DMS 273 (cell line): ENCODE data around the gene PTPRT.
A peak's percentile ranks its signal among the peaks of the same experiment; 100 is the strongest.

Experiments
- DNase-seq: peaks from one replicate; lab custom pipeline; 2025; ENCODE audit not compliant: unreplicated experiment; lab: John Stamatoyannopoulos, UW

Gene PTPRT

DNA sequence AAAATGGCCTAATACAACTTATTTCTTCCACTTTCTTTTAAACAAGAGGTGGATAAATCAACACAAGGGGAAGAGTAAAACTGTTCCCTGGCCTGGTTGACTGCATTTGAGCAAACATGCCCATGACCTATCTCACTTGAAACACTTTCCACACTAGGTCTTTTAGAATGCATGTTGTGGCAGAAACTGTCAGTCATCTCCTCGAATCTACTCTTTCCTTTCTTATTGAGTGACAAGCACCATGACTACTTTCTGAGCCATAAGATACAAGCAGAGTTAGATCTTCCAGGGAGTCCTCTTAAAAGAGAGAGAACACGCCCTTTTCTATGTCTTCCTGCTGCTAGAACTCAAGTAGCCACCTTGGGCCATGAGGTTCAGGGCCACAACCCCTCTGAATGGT is 66.5 kb downstream of the PTPRT start:
- DNase-seq: no peak

DNA sequence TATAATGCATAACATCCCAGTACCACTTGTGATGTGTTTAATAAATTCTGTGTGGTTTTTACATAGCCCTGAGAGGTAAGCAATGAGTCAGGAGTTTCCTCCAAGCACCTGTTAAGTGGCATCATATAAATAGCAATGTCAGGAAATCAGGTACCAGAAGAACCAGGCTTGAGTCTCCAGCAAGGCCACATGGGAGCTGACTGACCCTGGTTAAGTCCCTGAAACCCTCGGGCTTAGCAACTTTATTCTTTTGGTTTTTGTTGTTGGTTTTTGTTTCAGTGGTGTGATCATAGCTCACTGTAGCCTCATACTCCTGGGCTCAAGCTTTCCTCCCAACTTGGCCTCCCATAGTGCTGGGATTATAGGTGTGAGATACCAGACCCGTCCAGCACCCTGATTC is 70.0 kb downstream of the PTPRT start:
- no peak for DNase-seq

DNA sequence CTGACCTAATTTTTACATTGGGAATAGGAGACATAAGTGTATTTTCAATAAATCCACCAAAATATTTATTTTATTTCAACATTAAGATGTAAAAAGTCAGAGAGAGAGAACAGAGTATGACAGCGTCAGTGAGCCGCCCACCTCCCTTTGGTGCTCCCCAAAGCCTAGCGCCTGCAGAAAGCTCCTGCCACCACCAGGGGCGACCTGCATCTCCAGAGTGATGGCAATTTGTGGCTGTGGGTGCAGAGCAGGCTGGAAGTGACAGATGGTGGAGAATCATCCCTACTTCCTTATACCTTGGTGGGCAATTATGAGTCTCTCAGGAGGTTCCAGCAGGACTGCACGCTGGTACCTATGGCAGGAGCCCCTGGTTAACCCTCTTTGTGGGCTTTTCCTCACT is 87.3 kb downstream of the PTPRT start:
- DNase-seq: peak; percentile 30

DNA sequence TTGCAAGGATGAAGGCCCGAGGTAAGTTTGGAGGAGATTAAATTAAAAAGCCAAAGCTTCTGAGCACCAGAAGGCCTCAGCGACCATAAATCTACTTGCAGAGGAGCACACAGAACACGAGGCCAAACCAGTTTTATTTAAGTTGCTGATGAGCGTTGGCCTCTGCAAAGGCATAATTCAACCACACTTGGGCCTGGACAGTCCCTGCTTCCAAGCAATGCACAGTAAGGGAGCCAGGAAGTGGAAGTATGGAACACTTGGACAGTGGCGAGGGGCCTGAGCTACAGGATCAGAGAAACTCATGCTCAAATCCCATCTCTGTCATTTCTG is 92.8 kb downstream of the PTPRT start:
- no peak for DNase-seq

DNA sequence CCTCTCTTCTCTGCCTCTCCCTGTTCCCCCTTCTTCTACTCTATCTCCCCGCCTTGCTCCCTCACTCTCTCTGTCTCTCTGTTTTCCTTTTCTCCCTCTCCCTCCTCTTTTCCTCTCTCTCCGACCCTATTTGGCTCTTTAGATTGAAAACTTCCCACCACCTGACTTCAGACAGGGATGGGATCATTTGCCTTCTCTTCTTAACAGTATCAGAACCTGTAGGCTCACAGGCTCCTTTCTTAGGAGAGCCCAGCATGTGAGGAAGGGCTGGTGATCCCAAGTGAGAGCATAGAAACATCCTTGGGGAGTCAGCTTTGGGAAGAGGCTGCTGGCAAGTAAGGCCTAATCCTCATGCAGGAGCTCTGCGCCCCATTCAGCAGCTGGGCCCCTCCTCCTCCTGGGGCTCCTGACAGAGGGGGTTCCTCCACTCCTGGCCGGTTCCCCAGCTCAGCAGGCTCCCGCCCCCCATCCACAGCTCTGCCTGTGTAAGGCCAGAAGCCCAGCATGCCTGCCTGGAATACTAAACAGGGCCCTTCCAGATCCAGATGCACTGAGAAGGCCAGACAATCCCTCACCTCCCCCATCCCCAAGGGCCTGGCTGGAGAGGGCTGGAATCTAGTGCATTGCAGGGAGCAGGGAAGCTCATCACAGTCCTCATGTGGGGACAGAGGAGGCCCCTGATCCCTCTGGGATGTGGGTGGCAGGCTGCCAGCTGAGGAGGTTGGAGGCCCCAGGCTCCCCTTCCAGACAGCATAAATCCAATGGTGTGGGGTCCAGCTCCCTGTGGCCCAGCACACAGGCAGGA is 93.4 kb downstream of the PTPRT start:
- no peak for DNase-seq

DNA sequence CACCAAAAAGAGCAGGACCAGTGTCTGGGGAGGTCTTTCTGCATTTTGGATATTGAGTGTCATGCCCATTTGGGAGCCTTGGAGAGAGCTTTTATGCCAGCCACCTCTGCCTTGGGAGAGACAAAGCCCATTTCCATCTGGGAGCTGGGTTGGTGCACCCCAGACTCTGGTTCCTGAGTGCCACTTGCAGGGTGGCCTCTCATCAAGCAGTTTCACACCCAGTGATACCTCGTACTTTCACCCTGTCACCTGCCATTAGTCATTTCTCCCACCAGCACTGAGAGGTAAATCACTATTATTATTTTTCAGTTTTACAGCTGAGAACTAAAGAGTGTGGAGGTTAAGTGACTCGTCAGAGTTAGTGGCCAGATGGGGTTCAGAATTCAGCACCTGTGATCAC is 94.7 kb downstream of the PTPRT start:
- DNase-seq: no peak

DNA sequence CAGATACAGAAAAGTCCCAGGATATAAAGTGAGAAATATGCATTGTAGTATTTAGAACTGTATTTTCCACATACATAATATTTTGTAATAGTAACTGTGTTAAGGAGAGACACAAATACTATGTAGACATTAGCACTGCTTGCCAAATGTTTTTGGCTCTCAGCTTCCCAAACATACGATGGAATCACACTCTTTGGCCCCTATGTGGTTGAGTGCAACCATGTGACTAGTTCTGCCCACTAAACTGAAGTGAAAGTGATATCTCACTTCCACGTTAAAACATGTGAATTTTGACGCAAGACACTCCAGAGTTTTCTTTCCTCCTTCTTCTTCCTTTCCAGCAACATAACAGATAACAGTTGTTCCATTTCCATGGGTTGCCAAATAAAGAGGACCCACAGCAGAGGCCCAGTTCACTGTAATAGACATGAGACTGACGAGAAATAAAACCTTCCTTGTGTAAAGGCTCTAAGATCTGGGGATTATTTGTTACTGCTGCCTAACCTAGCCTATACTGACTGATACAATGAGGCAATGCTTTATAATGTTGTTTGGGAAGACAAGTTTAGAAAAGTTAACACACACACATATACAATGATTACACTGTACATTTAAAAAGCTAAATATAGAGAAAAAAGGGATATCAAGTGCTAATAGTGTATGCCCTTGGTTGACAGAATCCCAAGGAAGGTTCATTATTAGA is 97.2 kb downstream of the PTPRT start:
- DNase-seq: no peak

DNA sequence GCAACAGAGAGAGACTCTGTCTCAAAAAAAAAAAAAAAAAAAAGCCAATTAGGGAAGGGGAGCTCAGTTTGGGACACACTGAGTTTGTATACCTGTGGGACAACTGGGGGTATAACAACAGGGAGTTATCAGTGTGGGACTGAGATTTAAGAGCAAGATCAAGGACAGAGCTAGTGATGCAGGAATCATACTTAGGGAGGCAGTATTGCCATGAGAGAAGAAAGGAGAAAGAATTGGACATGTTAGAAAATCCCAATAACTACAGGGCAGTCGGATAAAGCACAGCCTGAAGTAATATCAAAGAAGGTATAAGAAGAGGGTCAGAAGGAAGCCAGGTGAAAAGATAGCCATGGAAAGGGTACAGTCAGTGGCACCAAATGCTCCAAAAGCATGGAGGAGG is 121.2 kb downstream of the PTPRT start:
- DNase-seq: no peak

DNA sequence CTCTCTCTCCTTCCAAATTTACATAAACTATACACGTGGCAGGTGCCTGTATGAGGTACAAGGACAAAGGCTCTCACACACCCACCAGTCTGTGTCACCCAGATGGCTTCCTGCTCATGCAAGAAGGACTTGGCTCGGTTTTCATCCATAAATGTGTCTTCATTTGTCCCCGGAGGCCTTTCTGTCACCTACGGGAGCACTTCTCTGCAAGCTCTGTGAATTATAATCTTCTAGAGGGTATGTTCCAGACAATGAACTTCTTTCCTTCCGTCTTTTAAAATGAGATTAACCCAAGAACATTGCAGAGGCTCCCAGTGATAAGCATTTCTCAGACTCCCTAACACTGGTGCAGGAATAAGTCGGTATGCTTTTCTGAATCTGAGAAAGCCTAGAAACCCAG is 123.6 kb downstream of the PTPRT start:
- DNase-seq: no peak

DNA sequence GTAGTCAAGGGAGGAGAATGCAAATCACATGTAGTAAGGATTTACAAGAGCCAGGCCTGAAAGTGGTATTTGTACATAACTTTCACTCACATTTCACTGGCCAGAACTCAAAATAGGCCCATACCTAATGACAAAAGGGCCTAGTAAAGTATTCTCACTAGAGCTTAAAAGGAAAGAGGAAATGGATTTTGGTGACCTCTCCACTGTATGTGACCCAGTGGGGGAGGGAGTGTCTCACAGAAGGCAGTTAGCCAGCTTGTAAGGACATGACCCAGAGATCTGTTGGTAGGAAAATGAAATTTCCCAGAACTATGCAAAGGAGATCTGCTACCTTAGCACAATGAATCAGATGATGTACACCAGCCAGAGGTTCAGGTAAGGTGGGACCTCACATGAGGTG is 124.4 kb downstream of the PTPRT start:
- no peak for DNase-seq

DNA sequence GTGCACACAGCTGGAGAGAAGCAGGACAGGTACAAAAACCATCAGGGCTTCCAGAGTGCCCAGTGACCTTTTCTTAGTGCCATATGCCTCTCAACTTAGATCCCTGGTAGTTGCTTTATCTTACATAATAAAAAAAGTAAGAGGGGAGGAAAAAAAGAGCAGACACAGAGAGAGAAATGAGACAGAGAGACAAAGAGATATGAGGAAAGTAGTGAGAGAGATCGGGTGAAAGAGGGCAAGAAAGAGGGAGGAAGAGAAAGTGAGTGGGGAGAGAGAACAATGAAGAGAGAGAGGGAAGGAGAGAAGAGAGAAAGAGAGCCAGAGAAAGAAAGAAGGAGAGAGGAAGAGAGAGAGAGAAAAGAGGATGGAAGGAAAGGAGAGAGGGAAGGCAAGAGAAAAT is 131.6 kb downstream of the PTPRT start:
- DNase-seq: no peak

DNA sequence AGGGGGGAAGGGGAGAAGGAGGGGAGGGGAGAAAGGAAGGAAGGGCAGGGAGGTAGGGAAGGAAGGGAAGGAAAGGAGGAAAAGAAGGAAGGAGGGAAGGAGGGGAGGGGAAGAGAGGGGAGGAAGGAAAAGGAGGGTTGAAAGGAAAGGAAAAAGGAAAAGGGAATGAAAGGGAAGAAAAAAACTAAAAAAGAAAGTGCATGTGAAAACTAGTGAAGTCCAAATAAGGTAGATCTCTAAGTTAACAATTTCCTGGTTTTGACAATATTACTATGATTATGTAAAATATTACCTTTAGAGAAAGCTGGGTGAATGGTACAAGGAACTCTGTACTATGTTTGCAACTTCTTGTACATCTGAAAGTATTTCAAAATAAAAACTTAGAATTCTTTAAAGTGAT is 132.4 kb downstream of the PTPRT start:
- DNase-seq: no peak

DNA sequence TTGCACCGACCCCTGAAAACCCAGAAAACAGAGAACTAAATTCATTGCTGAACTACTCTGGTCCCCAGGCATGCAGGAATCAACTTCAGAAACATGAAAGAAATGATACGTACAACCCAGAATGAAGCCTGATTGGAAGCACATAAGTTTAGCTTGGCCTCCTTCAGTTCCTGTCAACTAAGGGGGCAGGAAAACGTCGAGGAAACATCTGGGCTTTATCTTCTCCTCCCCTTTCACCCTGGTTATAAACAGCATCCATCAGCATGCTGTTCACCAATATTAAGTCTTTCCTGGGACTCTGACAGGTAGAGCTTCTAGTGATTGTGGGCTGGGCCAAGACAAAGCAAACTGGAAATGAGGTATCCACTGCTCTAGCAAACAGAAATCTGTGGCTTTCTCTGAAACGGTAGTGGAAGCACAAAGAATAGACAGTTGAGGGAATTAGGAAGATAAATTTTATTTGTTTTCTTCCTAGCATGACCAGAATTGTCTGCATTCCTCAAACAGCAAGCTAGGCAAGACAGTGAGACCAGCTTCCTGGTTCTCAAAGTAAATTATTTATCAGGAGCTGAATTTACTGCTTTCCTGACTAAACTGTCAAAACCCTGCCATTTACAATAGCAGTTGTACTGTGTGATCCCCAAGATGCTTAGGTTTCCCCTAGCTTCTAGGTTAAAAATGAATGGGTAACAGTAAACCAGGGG is 134.4 kb downstream of the PTPRT start:
- DNase-seq: no peak

DNA sequence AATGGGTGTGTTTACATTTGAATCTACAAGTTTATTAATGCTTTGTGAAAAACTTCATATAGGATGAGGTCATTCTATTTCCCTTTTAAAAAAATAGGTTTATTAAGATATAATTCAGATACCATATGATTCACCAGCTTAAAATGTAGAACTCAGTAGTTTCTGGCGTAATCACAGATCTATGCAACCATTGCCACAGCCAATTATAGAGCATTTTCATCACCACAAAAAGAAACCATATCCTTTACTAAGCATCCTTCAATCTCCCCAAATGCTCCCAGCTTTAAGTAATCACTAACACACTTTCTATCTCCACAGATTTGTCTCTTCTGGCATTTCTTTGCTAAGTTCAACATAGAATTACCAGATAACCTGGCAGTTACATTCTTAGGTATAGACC is 137.2 kb downstream of the PTPRT start:
- DNase-seq: no peak

DNA sequence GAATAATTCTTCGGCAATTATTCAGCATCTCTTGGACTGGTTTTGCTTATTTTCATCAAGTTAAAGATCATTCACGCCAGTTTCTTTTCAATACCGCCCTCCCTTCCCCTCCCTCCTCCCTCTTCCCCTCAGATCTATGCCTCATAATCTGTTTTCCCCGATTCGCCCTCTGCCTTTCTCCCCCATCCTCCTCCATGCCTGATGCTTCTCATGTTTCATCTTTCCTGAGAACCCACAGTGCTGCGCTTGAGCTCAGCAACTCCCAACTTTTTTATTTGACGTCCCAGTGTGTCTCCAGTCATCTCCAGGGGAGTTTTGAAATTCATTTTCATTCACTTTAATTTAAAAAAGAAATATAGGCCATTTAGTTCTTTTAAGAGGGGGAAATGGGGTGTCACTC is 142.7 kb downstream of the PTPRT start:
- DNase-seq: no peak

DNA sequence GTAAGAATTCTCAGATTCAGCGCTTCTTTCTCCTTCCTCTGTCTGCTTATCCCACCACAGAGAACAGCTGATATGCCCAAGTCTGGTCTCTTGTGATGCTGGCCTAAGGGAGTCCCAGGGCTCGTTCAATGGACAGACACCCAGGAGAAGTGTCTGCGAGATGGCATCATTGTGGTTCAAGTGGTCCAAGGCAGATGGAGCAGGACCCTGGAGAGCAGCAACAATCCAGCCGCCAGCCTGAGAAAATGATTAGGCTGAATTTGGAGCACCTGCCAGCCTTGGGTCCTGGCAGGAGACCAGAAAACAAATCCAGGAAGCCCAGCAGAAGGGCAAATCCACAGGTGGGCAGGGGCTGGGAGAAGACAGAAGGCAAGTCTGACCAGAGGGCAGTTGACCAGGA is 145.8 kb downstream of the PTPRT start:
- DNase-seq: peak; percentile 13

DNA sequence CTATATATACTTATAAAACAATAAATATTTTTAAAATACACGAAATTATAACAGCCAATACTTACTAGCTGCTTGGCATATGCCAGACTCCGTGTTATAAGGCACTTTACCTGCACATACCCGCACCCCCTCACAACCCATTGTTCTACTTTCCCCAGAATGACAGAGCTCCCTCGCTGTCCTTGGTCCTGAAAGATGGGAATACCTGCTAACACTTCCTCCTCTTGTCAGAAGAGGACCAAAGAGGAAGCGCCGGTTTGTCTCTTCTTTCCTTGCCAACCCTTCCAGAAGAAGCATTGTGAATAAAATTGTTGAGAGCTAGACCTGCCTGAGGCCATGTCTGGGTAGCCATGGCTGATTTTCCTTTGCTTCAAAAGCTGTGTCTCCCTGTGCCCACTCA is 149.3 kb downstream of the PTPRT start:
- peak; percentile 2 for DNase-seq

DNA sequence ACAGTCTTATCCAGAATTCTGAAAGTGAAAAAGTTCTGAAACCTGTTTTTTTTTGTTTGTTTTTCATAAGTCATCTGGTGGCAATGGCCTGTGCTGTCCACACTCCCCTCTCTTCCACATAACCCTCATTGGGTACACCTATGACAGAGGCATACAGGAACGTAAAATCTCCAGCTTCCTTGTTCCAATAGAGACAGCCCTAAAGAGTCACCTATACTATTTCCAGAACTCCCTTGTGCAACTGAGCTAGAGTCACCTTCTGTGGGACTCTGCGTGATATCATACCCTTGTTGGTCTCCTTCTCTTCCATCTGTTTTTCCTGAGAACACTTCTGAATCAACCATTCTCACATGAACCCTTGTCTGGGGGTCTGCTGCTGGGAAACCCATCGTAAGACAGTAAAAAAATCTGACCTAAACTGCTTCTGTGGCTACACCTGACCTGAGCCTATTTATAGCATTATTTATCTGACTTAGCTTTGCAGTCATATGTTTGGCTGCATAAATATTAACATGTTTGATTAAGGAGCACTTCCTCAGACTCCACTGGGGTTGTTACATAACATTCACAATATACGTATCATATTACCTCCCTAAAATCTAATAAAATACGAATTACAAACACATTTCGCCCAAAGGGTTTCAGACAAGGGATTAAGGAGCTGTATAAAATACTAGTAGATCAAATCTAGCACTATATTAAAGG is 151.9 kb downstream of the PTPRT start:
- no peak for DNase-seq

DNA sequence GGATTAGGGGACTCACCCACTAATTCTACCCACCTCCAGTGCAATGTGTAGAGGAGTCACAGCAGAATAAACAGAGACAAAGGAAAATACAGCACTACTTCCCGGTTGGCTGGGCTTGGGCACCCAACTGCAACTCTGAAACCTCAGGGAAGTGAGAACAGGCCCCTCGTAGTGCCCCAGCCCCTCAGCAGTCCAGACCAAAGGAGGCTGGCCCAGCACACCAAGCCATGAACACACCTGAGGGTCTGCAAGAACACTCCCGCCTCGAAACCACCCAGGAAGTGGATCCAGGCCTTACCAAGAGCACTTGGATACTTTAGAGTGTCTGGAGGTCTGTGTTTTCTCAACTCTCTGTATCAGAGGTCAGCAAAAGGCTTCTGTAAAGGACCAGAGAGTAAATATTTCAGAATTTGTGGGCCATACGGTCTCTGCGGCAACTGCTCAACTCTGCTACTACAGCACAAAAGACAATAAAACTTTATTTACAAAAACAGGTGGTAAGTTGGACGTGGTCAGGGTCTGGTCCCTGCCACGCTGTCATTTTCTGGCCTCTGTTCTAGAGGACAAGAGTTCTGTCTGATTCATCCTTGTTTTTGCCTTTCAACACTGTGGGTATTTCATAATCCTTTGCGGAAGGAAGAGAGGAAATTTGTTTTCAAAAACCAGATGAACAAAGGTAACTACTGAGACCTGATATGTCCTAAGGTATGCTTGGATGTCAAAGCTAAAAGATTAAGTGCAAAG is 154.6 kb downstream of the PTPRT start:
- no peak for DNase-seq

DNA sequence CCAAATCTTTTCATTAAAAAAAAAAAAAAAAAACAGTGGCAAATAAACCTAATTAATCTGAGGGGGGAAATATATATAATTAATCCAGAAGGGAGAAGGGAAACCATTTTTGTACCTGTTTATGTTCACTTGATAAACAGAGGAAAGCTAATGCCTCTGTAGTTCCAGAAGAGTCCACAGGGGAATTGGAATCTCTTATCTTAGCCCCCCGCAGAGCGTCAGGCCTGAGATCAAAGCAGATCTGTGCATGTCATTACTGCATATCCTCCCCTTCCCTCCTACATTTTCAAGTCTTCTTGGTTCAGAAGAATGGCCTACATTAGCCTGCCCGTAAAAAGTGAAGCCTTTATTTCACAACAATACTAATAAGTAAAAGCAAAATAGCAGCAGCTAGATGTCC is 157.2 kb downstream of the PTPRT start:
- DNase-seq: no peak

DNA sequence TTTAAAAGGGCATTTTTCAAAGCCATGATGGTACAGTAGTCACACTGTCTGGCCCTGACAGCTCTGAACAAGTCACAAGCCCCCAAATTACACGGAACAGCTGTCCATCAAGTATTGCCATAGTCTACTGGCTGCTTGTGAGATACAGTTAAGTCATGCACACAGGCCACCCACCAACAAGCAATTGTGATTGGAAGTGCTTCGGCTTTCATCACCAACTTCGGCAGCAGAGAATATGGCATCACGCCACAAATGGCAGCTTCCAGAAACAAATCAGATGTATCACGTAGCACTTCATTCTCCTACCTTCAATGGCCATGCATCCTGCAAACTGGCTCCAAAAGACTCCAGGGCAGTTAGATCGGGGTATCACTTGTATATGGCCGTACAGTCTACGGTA is 160.5 kb downstream of the PTPRT start:
- no peak for DNase-seq
